ENCODE data around the gene CCDC127. TPM values are rescaled to one million over a fixed set of nuclear protein-coding genes. Genes with fewer than 3 reads are reported as not detected.

CCDC127 gene
- total and polyA plus RNA-seq, 2 donors (not counting 3 experiments of a cell fraction or from before 2014, with no cell fraction given): 3.4 to 6.3 TPM

DNA sequence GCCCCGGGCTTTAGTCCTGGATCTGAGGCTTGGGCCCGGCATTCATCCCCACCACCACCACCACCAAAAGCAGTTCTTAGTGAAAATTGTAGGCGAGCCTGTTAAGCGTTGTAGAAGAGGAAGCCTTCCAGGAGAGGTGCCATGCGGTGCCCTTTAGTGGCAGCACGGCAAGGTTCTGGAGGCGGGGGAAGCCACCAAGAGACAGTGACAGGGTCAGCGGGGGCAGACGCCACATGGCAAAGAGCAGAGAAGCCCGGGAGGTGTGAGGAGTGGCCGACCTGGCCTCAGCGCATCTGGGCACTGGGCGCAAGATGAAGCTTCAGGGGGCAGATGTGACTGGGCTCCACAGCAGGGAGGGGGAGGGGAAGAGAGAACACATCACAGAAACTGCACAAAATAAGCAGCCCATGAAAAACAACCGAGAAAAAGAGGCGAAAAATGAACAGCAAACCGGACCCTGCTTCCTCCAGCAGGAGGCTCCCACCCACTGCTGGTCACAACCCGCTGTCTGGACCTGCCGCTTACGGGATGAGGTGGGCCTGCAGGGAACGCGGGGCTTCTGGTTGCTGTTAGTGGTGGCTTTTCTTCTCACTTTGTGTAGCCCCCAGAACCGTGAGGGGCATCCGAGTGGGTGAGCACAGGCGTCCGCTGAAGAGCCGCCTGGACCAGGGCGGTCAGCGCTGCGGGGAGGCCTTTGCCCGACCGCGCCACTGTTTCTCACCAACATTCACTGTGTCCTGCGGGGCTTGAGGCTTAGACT is 22.4 kb downstream of the CCDC127 start:
- Histone ChIP-seq H3K9me1 (replicated peaks; ENCODE audit: control insufficient read depth, extremely low read depth, insufficient read depth, low read length) (no peaks in the 10 kb centered on the region), H3K4me1 (ENCODE audit: control insufficient read depth, extremely low read depth, insufficient read depth, low read length) (no peaks in the 10 kb centered on the region), H3K79me2 (ENCODE audit: control insufficient read depth, insufficient read depth, low read length) (no peaks in the 10 kb centered on the region), H3K27ac (ENCODE audit: insufficient read depth, low read depth, low read length) (no peak overlapping the region), H3K36me3 (ENCODE audit: control insufficient read depth in 2 of 2, extremely low read depth in 1 of 2, insufficient read depth in 2 of 2, low read length in 2 of 2) (no peaks in the 10 kb centered on the region), H3K4me3 (replicated peaks in 1 of 3; ENCODE audit: insufficient read depth in 1 of 3, low read depth in 1 of 3, low read length in 3 of 3) (no peak overlapping the region), H3K9ac (replicated peaks; ENCODE audit: extremely low read depth, insufficient read depth, low read length) (no peak overlapping the region), H4K20me1 (replicated peaks; ENCODE audit: control insufficient read depth, extremely low read depth, insufficient read depth, low read length) (no peaks in the 10 kb centered on the region), H3K27me3 (ENCODE audit: control insufficient read depth in 2 of 2, insufficient read depth in 2 of 2, low read length in 2 of 2) (peaks cover 3 to 6% of the 10 kb centered on the region in 2 experiments), H3K4me2 (ENCODE audit: insufficient read depth, low read length) (no peak overlapping the region), H3K9me3 (replicated peaks; ENCODE audit: control insufficient read depth, insufficient read depth, low read length) (no peaks in the 10 kb centered on the region), H2AFZ (ENCODE audit: low read depth, low read length) (no peak overlapping the region)
- dilution Hi-C loops (cut with MboI; ENCODE audit: extremely low pct_ligation_motif_present, low sequenced_read_pairs): no loop called here
- intact Hi-C loops (cut with micrococcal nuclease): no loop called here
- no peak for TF ChIP-seq JUN (IDR thresholded peaks at IDR 0.05; ENCODE audit: borderline replicate concordance, insufficient read depth, insufficient read length, low read depth)
- TF ChIP-seq CTCF (IDR thresholded peaks at IDR 0.05; ENCODE audit: extremely low read depth in 1 of 2, insufficient read depth in 1 of 2, low read depth in 1 of 2, low read length in 2 of 2): no peak
- no peak for TF ChIP-seq EZH2 (IDR thresholded peaks at IDR 0.05; ENCODE audit: borderline replicate concordance, low read depth, low read length, severe bottlenecking)
- TF ChIP-seq GATA2 (IDR thresholded peaks at IDR 0.05; ENCODE audit: insufficient read depth, insufficient read length, low read depth, low read length): no peak
- TF ChIP-seq POLR2AphosphoS5 (IDR thresholded peaks at IDR 0.05; ENCODE audit: insufficient read depth, low read depth, low read length): no peak
- TF ChIP-seq POLR2A (IDR thresholded peaks at IDR 0.05; ENCODE audit: low read depth, low read length): no peak
- TF ChIP-seq MAX (IDR thresholded peaks at IDR 0.05; ENCODE audit: insufficient read depth, insufficient read length): no peak
- no peak for TF ChIP-seq MYC (IDR thresholded peaks at IDR 0.05; ENCODE audit: low read depth, low read length)
- no peak for TF ChIP-seq FOS (IDR thresholded peaks at IDR 0.05; ENCODE audit: borderline replicate concordance, insufficient read depth, low read length)
- BruUV-seq (replicated peaks): no TSS peak
- POLR2A ChIA-PET: no interaction called here
- DNase-seq (ENCODE audit: low read depth, low spot score) (no peak), FAIRE-seq (no peak)
- CTCF ChIA-PET: no interaction called here

Data from endothelial cell of umbilical vein (primary cell).